A673 (cell line): ENCODE measurements around the gene MAN2A2.
A peak's percentile ranks its signal among the peaks of the same experiment; 100 is the strongest.

Experiments
- EZH2 ChIP-seq: fragments of 200-600 bp; sonication (generic); IDR thresholded peaks from 2 replicates; pipeline ENCODE4 v1.6.1; 2017; ENCODE audit warnings: borderline replicate concordance, low read depth, mild to moderate bottlenecking, mixed read lengths, antibody characterized with exemption, low read length; ENCODE audit not compliant: poor library complexity, severe bottlenecking
- TF ChIP-seq, protein P1 (sequence below): fragments of 300-800, 200-600 bp; sonication (generic); conservative IDR thresholded peaks from 2 replicates; pipeline ENCODE4 v1.5.1; 2017; ENCODE audit warnings: low read depth, mild to moderate bottlenecking, antibody characterized with exemption, low read length, moderate library complexity, mixed read lengths

DNA sequence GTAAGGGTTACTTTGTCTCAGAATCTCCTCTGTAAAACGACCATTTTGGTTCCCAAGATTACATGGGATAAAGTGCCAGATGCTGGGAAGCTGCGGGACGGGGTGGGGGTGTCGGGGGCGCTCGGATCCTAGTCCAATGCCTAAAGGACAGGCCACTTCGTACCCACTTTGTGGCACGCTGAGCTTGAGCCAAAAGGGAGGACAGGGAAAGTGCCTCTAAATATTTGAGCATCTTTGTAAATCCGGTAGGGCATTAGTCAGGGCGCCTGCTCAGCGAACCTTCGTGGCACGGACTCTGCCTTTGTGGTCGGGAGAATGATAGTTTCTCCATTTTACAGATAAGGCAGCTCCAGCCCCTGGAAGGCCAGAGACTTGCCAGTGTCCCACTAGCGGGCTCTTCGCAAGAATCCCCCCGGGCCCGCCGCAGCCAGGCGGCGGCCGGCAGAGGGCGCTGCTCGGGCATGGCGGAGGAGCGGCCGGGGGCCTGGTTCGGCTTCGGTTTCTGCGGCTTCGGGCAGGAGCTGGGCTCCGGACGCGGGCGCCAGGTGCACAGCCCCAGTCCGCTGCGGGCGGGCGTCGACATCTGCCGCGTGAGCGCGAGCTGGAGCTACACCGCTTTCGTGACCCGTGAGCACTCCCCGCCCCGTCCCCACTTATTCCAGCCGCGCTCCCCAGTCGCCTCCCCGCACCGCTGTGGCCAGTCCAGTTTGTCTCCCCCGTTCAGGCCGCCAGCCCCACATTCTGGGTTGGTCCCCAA, 53.4 kb downstream of the MAN2A2 start:
- TF ChIP-seq, protein P1, sequence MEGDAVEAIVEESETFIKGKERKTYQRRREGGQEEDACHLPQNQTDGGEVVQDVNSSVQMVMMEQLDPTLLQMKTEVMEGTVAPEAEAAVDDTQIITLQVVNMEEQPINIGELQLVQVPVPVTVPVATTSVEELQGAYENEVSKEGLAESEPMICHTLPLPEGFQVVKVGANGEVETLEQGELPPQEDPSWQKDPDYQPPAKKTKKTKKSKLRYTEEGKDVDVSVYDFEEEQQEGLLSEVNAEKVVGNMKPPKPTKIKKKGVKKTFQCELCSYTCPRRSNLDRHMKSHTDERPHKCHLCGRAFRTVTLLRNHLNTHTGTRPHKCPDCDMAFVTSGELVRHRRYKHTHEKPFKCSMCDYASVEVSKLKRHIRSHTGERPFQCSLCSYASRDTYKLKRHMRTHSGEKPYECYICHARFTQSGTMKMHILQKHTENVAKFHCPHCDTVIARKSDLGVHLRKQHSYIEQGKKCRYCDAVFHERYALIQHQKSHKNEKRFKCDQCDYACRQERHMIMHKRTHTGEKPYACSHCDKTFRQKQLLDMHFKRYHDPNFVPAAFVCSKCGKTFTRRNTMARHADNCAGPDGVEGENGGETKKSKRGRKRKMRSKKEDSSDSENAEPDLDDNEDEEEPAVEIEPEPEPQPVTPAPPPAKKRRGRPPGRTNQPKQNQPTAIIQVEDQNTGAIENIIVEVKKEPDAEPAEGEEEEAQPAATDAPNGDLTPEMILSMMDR: peak; percentile 93
- no peak for TF ChIP-seq EZH2
